Measurements from ENCODE around the gene CDKN3.
"Not testable (repeated sequence)": the region's sequence is repeated elsewhere in the genome, so short reads cannot be mapped to it uniquely, and the experiment has no call there.

GRCh38 chr14:54380558-54380957, 16.2 kb upstream of the CDKN3 start:
- TF ChIP-seq CTCF (IDR thresholded peaks at IDR 0.05; ENCODE audit: insufficient read depth, low read depth, low read length); EZH2 (IDR thresholded peaks at IDR 0.05; ENCODE audit: insufficient read depth, low read length): not testable (repeated sequence)
